Dedifferentiated amniotic fluid mesenchymal stem cell (primary cell): ENCODE results near the gene ECHS1.
"Not testable (repeated sequence)": the region's sequence is repeated elsewhere in the genome, so short reads cannot be mapped to it uniquely, and the experiment has no call there.

Experiments
- DNase-seq: peaks from one replicate; pipeline ENCODE4 v3.0.0-alpha.2; 2016; ENCODE audit errors: extremely low spot score

Gene ECHS1

DNA sequence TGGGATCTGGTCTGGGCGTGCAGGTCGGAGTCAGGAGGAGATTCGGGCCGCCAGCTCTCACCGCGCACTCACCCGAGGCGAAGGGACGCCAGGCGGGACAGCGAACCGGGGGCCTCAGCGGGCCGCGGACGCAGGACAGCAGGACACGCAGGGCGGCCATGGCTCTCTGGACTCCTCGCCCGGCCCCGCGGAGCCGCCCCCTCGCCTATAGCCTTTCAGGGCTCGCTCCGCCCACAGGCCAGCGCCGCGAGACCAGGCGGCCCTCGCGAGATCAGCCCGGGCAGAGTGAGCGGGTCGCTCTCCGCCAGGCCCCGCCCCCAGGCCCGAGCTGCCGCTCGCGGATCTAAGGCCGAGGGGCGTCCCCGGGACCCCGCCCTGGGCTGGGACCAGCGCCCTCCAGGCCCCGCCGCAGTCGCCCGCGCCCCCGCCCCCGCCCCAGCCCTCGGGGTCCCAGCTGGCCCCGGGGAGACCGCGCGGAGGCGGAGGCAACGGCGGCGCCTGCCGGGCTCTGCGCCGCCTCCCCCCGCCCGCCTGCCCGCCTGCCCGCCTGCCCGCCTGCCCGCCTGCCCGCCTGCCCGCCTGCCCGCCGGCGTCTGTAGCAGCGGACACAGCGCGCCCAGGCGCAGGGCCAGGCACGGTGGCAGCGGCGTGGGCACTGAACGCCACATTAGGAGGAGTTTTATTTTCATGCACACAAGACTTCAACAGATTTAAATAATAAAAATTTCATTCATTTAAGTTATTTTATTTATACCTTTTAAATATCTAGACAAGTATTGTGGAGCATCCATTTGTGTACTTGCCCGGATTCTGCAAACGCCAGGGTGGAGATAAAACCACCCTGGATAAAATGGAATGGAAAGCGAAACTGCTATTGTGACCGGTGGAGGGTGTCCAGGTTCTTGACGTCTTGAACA is at the start of gene ECHS1:
ECHS1 (minus strand) TSS at position 181 of the 917 bp plus-strand sequence; CDS start at position 160, 21 bp downstream.
- peak; percentile 86 for DNase-seq

DNA sequence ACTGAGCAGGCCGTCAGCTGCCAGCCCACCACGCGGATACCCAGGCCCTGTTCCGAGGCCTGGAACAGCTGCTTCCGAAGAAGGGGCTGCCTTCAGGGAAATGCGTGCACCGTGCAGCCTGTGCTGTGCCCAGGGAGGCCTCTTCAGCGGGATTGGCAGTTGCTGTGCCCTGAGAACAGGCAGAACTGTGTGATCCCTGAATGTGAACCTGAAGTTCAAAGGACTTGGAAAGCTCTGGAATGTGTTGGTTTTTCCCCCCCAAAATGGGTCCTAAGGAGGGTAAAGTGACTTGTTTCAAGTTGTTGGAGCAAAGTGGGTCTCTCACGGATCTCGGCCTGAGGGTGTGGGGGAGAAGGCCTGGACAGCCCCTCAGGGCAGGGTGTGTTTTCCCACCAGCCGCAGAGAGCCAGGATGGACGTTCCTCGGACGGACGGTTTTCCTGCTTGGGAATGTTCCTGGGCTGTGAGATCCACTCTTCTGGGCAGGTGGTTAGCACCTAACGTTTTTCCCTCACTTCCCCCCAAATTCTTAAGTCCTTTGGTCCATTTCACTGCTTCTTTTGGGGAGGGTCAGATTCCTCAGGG is 49.2 kb upstream of the ECHS1 start:
- DNase-seq: no peak

DNA sequence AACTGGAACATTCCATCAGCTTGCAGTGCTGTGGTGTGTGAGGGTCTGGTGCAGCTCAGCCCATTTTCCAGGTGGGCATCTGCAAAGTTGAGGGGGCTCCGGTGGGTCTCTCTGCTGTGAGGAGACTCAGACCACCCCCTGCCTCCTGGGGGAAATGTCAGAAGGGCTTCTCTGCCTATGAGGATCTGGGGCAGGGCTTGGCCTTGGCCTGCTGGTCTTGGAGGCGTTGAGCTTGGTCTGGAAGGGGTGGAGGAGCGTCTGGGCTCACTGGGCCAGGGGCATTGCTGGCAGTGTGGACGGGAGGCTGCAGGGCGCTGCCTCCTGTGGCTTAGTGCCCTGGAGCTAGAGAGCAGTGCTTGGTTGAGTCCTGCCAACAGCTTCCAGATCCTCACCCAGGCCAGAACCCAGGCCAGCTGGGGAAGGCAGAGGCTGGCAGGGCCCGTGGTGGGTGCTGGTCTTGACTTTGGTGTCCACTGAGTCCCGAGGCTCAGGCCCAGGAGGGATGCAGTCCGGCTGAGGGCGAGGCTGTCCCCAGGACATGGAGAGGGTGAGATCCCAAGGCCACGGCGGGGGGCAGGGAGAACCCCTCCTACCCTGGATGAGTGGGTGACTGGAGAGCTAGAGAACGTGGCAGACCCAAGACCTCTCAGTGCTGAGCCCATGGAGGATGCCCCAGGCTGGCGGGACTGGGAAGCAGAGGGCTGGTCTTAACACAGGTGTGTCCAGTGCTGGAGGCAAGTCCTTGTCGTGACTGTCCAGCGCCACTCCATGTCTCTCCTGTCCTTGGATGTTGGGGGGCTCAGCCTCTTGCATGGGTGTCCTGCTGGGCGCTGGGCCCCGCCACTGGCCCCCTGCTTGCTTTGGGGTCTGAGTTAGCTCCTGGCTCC is 48.4 kb upstream of the ECHS1 start:
- no peak for DNase-seq

DNA sequence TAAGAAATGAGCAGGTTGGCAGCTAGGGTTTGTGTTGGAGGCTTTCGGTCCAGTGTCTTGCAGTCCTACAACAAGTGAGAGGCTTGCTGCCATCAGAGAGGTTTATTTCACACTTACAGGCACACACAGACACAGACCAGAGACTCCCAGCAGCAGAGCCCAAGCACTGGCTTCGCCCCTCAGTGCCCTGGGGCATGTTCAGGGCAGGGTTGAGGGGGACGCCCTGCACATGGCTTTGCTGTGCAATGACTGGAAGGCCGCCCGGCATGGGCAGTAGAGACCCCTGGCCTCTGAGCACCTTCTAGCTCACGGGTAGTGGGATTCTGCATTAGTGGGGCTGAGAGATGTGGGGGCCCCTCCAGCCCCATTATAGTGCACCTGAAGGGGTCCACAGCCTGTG is 47.4 kb upstream of the ECHS1 start:
- no peak for DNase-seq

DNA sequence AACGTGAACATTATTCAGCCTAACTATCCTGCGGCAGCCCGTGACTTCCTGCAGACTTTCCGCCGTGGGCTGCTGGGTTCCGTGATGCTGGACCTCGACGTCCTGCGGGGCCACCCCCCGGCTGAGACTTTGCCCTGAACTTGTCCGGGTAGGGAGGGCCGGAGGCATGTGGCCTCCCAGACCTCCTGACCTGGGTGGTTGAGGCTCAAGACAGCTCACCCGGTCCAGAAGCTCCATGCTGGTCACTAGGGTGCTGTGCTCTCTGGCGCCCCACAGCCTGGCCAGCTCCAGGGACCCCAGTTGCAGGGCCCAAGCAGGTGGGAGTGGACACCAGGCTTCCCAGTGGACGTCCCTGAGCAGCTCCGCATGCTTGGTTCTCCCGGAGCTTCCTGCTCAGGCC is 46.9 kb upstream of the ECHS1 start:
- DNase-seq: no peak

DNA sequence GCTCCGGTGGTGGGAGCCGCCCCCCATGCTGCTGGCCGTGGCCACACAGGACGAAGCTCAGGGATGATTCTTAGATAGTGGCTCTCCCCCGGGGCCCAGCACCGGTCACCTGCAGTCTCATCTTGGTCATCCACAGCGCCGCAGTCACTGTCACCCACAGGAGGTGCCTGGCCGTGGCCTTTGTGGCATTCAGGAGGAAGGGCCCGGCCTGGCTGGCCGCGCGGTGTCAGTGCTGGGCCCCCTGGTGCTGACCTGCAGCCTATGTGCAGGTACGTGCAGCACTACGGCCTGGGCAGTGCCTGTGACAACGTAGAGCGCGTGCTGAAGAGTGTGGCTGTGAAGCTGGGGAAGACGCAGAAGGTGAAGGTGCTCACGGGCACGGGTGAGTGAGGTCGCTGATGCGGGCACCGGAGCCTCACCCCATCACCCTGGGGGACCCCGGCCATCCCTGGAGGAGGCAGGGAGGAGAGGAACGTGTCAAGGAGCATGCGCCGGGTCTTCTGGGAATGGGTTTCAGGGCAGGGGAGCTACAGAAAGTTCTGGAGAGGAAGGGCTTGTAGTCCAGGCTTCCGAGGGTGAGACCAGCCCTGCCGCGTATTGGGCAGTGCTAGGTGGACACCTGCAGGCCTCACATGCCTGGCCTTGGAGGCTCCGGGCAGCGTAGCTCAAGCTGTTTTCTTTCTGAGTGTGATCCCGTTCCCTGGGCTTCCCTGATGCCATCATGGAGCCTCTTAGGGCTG is 46.2 kb upstream of the ECHS1 start:
- DNase-seq: no peak

DNA sequence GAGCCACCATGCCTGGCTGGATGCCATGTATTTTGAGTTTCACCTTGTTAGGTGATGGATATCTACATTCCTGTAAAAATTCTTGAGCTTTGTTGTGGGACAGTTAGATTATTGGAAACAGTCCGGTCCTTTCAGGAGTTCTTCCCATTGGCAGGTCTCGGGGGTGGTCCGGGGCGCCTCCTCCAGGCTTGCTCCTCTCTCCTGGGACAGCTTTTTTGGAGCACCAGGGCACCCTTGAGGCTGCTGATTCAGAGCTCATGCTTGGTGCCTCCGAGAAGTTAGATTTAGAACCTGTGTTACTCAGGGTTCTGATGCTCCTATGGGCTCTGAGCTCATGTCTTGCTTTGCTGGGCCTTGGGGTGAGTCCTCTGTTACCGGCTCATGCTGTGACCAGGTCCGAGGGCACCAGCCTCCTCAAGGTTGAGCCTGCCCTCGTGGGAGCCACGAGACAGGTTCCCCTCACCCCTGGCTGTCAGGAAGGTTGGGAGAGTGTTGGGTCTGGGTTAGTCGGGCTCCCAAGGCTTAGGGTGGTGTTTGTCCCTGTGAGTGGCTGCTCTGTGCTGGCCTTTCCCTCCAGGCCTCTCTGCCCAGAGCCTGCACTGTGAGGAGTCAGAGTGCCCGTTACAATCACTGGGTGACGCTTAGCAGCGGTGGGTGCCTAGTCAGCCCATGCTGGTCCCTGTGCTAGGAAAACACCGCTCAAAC is 45.3 kb upstream of the ECHS1 start:
- DNase-seq: no peak

DNA sequence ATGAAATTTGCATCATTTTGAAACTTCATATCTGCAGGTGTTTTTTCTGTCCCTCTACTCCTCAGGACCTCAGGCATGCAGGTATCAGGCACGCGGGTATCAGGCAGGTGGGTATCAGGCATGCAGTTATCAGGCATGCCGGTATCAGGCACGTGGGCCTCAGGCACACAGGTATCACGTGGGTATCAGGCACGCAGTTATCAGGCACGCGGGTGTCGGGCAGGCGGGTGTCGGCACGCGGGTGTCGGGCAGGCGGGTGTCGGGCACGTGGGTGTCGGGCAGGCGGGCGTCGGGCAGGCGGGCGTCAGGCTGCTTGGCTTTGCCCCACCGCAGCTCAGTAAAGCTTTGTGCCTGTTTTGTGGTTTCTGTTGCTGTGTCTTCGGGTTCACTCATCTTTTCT is 42.6 kb upstream of the ECHS1 start:
- DNase-seq: no peak

DNA sequence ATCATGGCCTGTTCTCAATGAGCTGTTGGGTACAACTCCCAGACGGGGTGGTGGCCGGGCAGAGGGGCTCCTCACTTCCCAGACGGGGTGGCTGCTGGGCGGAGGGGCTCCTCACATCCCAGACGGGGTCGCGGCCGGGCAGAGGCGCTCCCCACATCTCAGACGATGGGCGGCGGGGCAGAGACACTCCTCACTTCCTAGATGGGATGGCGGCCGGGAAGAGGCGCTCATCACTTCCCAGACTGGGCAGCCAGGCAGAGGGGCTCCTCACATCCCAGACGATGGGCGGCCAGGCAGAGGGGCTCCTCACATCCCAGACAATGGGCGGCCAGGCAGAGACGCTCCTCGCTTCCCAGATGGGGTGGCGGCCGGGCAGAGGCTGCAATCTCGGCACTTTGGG is 41.2 kb upstream of the ECHS1 start:
- DNase-seq: not testable (repeated sequence)

DNA sequence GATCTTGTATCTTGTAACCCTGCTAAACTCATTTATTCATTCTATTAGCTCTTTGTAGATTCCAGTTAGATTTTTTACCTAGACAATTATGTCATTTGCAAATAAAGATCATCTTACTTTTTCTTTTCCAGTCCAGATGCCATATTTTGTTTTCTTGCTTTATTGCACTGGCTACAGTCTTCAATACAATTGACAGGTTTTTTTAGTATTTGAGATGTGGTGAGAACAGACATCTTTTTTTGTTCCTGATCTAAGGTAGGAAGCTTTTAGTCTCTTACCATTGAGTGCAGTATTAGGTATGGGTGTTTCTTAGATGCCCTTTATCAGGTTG is 39.2 kb upstream of the ECHS1 start:
- no peak for DNase-seq

DNA sequence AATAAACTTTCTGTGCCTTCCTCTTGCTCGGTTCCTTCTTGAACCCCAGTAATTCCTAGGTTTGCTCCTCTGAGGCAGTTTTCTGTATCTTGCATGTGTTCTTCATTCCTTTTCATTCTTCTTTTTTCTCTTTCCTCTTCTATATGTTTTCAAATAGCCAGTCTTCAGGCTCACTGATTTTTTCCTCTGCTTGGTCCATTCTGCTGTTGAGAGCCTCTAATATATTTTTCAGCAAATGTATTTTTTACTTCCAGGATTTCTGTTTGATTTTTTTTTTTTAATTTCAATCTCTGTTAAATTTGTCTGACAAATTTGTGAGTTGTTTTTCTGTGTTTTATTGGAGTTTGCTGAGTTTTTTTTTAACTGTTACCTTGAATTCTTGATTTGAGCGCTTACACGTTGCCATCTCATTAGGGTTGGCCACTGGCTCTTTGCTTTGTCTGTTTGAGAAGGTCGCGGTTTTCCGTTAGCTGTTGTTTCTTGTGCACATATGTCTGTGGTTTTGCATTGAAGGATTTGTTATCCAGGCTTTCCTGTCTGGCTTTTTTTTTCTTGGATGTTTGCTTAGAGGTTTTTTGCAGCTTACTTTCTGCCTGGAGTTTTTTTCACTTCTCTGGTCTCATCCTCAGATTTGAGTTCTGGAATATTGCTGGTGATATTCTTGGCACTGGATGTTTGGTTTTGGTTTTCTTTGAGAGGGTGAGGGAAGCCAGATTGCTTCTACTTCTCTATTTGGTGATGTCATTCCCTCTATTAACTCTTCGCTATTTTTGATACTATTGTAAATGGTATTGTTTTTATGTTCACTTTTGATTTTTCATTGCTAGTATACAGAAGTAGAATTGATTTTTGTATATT is 38.6 kb upstream of the ECHS1 start:
- DNase-seq: no peak

DNA sequence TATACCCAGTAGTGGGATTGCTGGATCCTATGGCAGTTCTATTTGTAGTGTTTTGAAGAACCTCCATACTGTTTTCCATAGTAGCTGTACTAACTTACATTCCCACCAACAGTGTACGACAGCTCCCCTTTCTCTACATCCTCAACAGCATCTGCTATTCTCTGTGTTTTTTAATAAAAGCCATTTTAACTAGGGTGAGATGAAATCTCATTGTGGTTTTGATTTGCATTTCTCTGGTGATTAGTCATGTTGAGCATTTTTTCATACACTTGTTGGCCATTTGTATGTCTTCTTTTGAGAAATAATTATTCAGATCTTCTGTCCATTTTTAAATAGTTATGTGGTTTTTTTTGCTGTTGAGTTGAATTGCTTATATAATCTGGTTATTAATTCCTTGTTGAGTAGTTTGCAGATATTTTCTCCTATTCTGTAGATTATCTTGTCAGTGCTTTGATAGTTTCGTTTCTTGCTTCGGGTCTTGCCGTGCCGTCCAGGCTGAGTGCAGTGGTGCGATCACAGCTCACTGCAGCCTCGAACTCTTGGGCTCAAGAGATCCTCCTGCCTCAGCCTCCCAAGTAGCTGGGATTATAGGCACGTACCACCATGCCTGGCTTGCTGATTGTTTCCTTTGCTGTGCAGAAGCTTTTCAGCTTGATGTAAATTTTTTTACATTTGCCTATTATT is 32.8 kb upstream of the ECHS1 start:
- no peak for DNase-seq

DNA sequence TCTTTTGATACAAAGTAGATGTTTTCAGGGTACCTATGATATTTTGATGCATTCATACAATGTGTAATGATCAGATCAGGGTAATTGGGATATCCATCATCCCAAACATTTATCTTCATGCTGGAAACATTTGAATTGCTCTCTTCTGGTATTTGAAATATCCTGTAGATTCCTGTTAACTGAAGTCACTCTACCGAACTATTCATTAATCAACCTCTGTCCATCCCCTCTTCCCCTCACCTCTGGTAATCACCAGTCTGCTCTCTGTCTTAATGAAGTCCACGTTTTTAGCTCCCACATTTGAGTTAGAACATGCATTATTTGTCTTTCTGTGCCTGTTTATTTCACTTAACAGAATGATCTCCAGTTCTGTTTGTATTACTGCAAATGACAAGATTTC is 32.1 kb upstream of the ECHS1 start:
- no peak for DNase-seq

DNA sequence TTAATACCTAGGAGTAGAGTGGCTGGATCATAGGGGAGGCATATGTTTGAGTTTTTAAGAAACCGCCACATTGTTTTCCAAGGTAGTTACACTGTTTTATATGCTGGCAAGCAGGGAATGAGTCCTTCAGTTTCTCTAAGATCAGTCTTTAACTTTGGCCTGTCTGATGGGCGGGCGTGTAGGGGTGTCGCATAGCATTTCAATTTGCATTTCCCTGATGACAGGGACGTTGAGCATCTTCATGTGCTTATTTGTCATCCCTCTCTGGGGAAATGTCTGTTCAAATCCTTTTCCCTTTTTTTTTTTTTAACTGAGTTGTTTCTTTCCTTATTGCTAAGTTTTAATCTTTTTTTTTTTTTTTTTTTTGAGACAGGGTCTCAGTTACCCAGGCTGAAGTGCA is 30.6 kb upstream of the ECHS1 start:
- DNase-seq: no peak

DNA sequence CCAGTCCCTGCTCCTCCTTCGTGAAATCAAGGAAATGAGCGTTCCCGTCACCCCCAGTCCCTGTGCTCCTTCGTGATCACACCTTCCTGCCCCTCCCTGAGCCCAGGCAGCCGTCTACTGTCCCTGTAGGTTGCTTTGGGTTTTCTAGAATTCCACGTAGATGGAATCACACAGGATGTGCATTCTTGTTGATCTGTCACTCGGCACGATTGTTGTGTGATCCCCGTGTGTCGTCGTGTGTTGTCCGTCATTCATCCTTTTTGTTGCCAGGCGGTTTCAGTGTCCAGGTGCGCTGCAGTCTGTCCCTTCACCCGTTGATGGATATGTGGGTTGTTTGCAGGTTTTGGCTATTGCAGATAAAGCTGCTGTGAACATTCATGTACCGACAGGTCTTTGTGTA is 30.2 kb upstream of the ECHS1 start:
- DNase-seq: no peak

DNA sequence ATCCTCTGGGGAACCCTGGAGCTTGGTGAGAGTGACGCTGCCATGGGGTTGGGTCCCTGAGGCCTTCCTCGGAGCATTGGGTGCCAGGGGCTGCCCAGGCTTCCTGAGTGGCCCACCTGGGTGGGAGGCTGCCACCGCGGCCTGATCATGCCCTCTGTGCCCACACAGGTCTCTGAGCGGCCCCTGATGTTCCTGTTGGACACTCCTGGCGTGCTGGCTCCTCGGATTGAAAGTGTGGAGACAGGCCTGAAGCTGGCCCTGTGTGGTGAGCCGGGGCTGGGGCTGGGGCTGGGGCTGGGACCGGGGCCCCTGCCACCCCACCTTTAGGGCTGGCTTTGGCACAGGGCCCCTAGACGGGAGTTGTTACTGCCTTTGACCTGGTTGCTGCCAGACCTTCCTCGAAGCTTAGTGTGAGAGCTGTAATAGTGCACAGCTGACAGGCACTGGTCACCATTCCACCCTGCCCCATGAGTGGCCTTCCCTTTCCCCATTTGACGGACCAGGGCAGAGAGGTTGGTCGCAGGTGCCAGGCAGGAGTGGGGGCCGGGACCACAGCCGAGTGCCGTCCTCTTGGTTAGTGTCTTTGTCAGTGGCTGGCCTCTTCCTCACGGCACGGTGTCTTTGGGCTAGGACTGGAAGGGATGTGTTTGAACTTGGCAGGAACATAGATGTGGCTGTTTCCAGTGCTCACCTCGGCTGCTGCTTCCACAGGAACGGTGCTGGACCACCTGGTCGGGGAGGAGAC is 29.0 kb upstream of the ECHS1 start:
- no peak for DNase-seq

DNA sequence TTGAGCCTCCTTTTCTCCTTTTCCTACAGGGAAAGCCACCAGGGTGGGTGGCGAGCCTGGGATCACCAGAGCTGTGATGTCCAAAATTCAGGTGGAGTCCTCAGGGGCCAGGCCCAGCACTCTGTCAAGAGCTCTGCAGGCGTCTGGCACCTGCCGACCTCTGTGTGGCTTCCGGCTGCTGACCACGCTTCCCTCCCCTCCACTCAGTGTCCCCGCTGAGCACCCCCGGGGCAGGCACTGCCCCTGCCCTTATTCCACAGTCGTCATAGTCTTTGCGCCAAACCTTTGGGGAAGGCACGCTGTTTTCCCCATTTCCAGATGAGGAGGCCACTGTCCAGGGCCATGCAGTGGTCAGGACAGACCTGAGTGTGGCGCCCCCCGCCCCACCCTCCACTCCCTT is 28.3 kb upstream of the ECHS1 start:
- no peak for DNase-seq

DNA sequence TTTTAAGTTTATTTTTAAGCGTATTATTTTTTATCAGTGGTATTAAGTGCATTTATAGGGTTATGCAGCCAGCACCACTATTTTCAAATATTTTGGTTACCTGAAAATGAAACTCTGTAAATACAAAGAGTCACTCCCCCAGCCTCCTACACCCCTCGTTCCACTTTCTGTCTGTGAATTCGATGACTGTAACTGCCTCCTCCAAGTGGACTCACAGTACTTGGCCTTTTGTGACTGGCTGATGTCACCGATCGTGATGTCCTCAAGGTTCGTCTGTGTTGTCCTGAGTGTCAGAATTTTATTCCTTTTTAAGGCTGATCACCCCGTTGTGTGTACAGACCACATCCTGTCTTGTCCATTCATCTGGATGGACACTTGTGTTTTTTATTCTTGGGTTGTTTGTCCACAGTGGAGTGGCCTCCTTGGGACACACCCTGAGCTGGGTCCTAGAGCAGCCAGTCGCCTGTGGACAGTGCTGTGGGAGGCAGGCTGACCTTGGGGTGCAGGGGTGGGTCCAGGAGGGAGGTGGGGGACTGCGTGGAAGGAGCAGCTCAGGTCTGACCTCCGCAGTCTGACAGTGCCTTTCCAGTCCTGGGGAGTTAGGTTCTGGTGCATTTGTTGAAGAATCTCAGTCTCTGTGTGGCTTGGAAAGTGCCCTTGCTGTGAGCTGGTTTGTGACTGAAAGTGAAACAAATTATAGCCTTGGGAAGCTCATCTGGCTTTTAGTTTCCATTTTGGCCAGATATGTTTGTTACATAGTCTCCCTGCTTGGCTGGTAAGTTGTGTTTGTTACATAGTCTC is 27.7 kb upstream of the ECHS1 start:
- DNase-seq: no peak
